ENCODE measurements around the gene ARGLU1.

DNA sequence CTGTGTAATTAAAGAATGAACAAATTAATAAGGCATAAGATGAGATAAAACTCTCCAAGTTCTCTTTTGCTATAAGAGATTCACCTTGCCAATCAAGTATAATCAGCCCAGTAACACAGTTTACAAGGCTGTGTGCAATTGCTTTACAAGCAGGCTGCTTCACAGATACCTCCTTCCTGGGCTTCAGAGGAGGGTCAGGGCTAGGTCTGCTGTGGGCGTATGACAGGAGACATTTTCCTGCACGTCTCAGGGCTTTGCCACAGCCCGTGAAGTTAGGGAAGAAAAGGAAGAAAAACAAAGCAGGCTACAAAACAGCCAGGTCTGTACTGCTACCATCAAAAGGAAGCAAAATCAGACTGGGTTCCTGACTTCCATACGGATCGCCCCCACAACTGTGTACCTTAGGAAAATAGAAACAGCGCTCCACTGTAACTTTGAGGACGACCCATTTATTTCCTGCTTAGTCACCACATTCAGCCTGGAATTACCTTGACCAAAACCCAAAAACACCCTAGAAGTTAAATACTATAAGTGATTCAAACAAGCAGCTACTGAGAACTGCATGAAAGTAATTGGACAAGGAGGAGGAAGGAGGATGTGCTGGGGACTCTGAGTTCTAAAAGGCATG lies 44.9 kb downstream of the ARGLU1 start:
- TF ChIP-seq FOXK2 (IDR thresholded peaks at IDR 0.05) (no peak), ARNT (IDR thresholded peaks at IDR 0.05) (no peak), FOXM1 (IDR thresholded peaks at IDR 0.05; ENCODE audit: borderline replicate concordance) (no peak), BHLHE40 (IDR thresholded peaks at IDR 0.05; ENCODE audit: borderline replicate concordance) (no peak), TARDBP (IDR thresholded peaks at IDR 0.05) (no peak), SP1 (IDR thresholded peaks at IDR 0.05) (no peak), FOXA1 (IDR thresholded peaks at IDR 0.05) (no peak), NFRKB (IDR thresholded peaks at IDR 0.05) (no peak), CTBP1 (IDR thresholded peaks at IDR 0.05; ENCODE audit: borderline replicate concordance) (no peak)
- TF ChIP-seq, protein P1, sequence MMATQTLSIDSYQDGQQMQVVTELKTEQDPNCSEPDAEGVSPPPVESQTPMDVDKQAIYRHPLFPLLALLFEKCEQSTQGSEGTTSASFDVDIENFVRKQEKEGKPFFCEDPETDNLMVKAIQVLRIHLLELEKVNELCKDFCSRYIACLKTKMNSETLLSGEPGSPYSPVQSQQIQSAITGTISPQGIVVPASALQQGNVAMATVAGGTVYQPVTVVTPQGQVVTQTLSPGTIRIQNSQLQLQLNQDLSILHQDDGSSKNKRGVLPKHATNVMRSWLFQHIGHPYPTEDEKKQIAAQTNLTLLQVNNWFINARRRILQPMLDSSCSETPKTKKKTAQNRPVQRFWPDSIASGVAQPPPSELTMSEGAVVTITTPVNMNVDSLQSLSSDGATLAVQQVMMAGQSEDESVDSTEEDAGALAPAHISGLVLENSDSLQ (IDR thresholded peaks at IDR 0.05) = no peak
